Cortex of kidney (tissue), 1 donor: Measurements from ENCODE around the gene ABCA9.

ENCODE experiments used
- DNase-seq: peaks from one replicate; lab custom pipeline; 2025; lab: John Stamatoyannopoulos, UW

Gene ABCA9

GRCh38 chr17:69067274-69068047 lies 6.7 kb upstream of the ABCA9 start:
- no peak for DNase-seq

GRCh38 chr17:69066482-69066881 lies 5.8 kb upstream of the ABCA9 start:
- DNase-seq = no peak

DNA sequence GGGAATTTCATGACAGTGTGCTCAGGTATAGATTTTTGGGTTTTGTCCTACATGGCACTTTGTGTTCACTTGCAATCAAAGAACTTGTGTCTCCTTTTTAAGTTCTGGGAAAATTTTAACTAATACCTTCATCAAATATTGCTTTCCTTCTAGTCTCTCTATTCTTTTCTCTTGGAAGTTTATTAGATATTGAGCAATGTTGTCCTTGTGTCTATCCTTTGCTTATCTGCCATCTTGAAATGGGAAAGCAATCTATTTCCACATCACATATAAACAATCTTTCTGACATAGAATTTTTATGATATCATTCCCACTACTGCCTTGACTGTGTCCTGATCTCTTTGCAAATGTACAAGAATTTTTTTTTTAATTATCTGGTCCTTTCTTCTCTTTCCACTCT lies 4.4 kb upstream of the ABCA9 start:
- no peak for DNase-seq

DNA sequence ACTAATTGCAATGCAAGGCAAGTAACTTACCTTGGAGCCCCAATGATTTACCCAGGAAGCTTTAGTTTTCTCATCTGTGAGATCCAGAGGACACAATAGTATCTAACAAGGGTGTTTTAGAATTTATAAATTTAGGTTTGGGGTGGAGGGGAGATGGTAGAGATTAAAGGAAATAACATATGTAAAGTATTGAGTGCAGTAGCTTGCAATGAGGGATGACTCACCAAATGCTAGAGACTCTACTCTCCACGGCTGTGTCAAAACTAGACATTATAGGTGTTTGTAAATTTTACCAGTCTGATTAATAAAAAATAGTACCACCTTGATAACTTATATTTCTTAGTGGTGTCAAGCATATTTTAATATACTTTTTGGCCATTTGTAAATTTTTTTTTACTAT lies 3.7 kb upstream of the ABCA9 start:
- DNase-seq = no peak

GRCh38 chr17:69064001-69064400 lies 3.3 kb upstream of the ABCA9 start:
- DNase-seq = no peak

GRCh38 chr17:69062860-69063581 lies 2.3 kb upstream of the ABCA9 start:
- DNase-seq = no peak

- no peak for DNase-seq
These were observed 1.2 kb upstream of the ABCA9 start for GRCh38 chr17:69061721-69062556.

DNA sequence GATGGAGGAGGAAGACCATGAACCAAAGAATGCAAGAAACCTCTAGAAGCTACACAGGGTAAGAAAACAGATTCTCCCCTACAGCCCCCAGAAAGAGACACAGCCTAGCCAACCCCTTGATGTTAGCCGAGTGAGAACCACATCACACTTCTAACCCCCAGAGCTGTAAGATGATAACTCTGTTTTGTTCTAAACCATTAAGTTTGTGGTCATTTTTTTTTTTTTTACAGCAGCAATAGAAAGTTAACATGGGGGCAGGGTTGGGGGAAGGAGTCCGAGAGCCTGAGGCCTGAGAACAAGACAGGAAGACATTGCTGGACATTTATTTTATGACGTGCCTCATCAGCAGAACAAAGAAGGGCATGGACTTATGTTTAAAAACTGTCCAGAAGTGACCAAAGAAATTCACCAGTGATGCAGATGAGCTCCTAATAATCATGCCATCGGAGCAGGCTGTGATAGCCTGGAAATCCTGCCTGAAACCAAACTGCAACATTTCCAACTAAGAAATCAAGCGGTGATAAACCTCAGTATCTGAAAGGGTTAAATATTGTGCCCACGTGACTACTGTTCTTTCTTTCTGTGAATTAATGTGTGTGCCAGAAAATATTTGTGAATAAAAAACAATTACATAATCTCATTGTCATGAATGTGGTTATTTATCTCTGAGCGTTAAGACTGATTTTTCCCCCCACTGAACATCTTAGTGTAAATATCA lies 1.1 kb downstream of the ABCA9 start:
- no peak for DNase-seq

DNA sequence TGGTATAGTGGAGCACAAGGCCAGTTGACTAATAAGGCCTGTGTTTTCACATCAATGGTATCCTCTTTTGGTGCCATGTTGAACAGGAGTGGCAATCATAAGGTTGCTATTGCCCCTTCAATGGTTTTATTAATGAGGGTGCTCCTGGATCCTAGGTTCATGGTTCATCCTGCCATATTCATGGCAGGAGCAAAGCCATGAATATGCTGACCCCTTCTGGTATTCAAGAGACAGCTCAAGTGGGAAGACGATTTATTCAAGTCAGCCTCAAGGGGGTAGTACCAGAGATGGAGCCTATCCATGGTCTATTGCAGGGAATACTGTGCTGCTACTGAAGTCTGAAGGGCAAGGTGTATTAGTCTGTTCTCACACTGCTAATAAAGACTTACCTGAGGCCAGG lies 2.6 kb downstream of the ABCA9 start:
- no peak for DNase-seq

DNA sequence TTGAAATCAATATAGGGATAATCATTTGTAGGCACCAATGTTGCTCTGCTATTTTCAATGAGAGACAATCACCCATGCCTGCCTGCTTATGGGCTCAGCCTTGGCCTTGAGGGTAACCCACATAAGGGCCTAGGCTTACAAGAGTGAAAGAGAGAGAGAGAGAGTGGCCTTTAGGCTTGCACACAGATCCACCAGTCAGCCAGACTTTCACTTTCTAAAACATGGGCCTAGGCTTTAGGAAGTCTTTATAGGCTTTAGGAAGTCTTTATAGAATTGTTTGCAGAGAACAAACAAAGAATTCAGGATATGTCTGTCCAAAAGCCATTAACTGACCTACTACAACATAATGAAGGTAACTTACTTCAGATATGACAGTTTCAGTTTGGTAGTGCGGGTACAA lies 3.4 kb downstream of the ABCA9 start:
- no peak for DNase-seq

GRCh38 chr17:69056179-69056823 lies 4.4 kb downstream of the ABCA9 start:
- DNase-seq = no peak

DNA sequence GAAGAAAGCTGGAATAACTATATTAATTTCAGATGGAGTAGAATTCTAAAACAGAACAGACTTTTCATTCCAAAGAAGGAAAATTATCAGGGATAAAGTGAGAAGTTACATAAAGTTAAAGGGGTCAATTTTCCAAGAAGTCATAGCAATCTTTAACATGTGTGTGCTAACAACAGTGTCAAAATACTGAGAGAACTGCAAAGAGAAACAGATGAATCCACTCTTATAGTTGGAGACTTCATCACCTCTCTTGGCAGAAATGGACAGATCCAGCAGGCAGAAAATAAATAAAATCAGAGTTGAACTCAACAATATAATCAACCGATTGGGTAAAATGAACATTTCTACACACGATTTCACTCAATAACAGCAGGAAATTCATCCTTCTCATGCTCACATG lies 5.4 kb downstream of the ABCA9 start:
- no peak for DNase-seq

- no peak for DNase-seq
These were observed 9.5 kb downstream of the ABCA9 start for GRCh38 chr17:69050999-69051775.

DNA sequence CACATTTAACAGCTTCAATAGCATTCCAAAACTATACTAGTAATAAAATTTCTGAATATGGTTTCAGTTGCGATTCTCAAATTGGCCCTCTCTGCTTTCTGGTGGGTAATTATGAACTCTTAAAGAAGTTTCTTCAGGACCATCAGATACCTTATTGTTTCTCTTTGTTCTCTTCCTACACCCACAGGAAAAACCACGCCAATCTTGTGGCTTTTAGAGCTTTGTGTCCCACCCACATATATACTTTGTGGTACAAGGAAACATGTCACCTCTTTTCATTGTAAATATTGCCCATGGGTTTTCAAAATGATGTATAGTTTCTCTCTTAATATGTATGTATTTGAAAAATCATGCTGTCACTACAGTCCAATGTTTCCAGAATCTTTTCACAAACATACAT lies 12.1 kb downstream of the ABCA9 start:
- DNase-seq = no peak

DNA sequence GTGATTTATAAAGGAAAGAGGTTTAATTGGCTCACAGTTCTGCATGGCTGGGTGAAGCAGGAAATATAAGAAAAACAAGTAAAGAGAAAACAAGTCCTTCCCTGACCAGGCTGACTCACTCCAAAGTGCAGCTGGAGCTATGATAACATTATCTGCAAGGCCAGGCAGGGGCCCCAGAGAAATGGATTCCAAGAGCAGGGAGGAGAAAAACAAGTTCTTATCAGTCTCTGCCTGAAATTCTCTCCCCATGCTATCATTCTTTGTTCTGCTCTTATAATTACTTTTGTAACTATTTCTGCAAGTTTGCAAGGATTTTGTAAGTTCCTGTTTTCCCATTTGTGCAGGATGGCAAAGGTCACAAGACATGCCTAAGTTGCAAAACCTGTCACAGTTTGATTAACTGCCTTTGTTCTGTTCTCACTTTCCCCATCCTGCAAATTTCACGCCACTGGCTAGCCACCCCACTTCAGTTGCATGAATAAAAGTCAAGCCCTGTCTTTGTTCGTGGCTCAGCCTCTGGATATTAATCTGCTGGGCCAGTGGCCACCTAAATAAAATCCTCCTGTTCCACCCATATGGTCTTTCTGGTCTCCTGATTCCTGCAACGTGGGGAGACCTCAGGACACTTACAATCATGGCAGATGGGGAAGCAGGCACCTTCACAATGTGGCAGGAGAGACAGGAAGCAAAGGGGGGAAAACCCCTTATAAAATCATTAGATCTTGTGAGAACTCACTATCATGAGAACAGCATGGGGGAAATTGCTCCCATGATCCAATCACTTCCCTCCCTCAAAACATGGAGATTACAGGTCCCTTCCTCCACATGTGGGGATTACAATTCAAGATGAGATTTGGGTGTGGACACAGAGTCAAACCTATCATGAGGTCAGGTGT lies 13.1 kb downstream of the ABCA9 start:
- no peak for DNase-seq

DNA sequence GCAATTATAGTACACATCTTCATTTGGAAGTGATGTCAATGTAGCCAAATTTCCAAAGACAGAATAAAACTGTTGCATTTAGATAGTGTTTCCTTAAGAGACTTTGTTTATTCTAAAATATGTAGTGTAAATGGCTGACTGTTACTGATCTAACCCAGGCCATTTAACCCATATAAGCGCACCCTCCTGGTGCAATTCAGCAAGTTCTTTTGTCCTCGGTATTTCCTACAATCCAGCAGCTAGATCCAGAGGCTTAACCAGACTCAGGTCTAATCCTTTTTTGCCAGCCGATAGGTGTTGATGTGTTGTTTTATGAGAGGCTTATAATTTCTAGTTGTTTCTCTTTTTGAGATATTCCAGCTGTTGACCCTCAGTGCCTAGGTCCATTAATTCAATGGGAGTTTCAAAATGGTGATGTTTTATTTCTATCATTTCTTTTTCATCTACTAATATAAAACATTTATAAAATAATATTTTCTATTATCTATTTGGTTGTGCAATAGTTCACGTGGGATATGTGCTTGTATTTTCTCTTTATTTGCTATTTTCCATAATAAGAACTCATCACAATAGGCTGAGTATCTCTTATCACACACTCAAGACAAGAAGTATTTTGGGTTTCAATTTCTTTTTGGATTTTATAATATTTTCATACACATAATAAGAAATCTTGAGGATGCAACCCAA lies 14.5 kb downstream of the ABCA9 start:
- DNase-seq = no peak

- DNase-seq = no peak
These were observed 15.1 kb downstream of the ABCA9 start for GRCh38 chr17:69045646-69046045.

- DNase-seq = no peak
These were observed 16.4 kb downstream of the ABCA9 start for GRCh38 chr17:69044371-69044770.

DNA sequence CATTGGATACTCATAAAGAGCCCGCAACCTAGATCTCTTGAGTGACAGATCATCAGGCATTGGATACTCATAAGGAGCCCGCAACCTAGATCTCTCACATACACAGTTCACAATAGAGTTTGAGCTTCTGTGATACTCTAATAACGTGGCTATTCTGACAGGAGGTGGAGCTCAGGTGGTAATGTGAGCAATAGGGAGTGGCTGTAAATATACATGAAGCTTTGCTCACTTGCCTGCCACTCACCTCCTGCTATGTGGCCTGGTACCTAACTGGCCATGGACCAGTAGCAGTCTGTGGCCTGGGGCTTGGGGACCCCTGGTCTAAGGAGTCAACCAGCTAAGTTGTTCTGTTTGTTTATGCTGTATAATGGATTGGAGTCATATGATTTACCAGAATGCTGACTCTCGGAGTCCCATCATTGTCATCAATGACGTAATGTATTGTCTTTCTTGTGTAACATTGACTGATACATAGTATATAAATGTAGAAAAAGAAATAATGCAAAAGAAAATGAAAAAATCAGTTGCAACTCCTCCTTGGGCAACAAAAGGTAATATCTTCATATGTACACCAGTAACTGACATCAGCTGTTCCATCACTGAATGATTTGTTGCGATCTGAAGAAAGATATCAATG lies 17.5 kb downstream of the ABCA9 start:
- DNase-seq = no peak
